ENCODE results near the gene HIGD1C. TPM values are rescaled to one million over a fixed set of nuclear protein-coding genes. Genes with fewer than 3 reads are reported as not detected.
"Not testable (repeated sequence)": the region's sequence is repeated elsewhere in the genome, so short reads cannot be mapped to it uniquely, and the experiment has no call there.

The HIGD1C gene
- total and polyA plus RNA-seq, 2 donors = not detected

GRCh38 chr12:50947933-50948626, 4.3 kb upstream of the HIGD1C start:
- H3K36me3 ChIP-seq (ENCODE audit: insufficient read depth) = no peaks in the 10 kb centered on the region
- no peak for DNase-seq (ENCODE audit: extremely low spot score)
- WGBS = 90% methylated on average over 3 of the region's 3 CpGs

GRCh38 chr12:50948798-50949197, 3.5 kb upstream of the HIGD1C start:
- WGBS = 46% methylated on average over 2 of the region's 4 CpGs
- Histone ChIP-seq H3K4me3 (ENCODE audit: low read depth, low read length) (no peak overlapping the region), H3K4me1 (ENCODE audit: insufficient read depth) (no peaks in the 10 kb centered on the region), H3K27ac (ENCODE audit: low read depth) (no peak overlapping the region), H3K36me3 (ENCODE audit: insufficient read depth) (no peaks in the 10 kb centered on the region)
- no peak for DNase-seq (ENCODE audit: extremely low spot score)

More at GRCh38 chr12:50947933-50948626, 4.3 kb upstream of the HIGD1C start:
- Histone ChIP-seq H3K4me3 (ENCODE audit: low read depth, low read length) (no peak overlapping the region), H3K27ac (ENCODE audit: low read depth) (no peak overlapping the region), H3K4me1 (ENCODE audit: insufficient read depth) (no peaks in the 10 kb centered on the region)

- no peak for DNase-seq (ENCODE audit: extremely low spot score)
- Histone ChIP-seq H3K36me3 (ENCODE audit: insufficient read depth) (no peaks in the 10 kb centered on the region), H3K4me3 (ENCODE audit: low read depth, low read length) (no peak overlapping the region), H3K4me1 (ENCODE audit: insufficient read depth) (no peaks in the 10 kb centered on the region), H3K27ac (ENCODE audit: low read depth) (no peak overlapping the region)
- 92% methylated on average over 4 of the region's 4 CpGs for WGBS
These were observed 2.5 kb upstream of the HIGD1C start for GRCh38 chr12:50949801-50950302.

- Histone ChIP-seq H3K4me3 (ENCODE audit: low read depth, low read length) (no peak overlapping the region), H3K4me1 (ENCODE audit: insufficient read depth) (no peaks in the 10 kb centered on the region), H3K27ac (ENCODE audit: low read depth) (no peak overlapping the region), H3K36me3 (ENCODE audit: insufficient read depth) (no peaks in the 10 kb centered on the region)
- 93% methylated on average over 2 of the region's 2 CpGs for WGBS
- no peak for DNase-seq (ENCODE audit: extremely low spot score)
These were observed 1.2 kb upstream of the HIGD1C start for GRCh38 chr12:50951112-50951511.

- Histone ChIP-seq H3K4me1 (ENCODE audit: insufficient read depth) (no peaks in the 10 kb centered on the region), H3K36me3 (ENCODE audit: insufficient read depth) (no peaks in the 10 kb centered on the region), H3K27ac (ENCODE audit: low read depth) (no peak overlapping the region), H3K4me3 (ENCODE audit: low read depth, low read length) (no peak overlapping the region)
- WGBS = 88% methylated on average over 7 of the region's 7 CpGs
- no peak for DNase-seq (ENCODE audit: extremely low spot score)
These were observed 703 bp downstream of the HIGD1C start for GRCh38 chr12:50953047-50953446.

GRCh38 chr12:50954789-50955188, 2.4 kb downstream of the HIGD1C start:
- H3K36me3 ChIP-seq (ENCODE audit: insufficient read depth); DNase-seq (ENCODE audit: extremely low spot score); H3K27ac ChIP-seq (ENCODE audit: low read depth); H3K4me3 ChIP-seq (ENCODE audit: low read depth, low read length); H3K4me1 ChIP-seq (ENCODE audit: insufficient read depth): not testable (repeated sequence)
- WGBS = 98% methylated on average over 2 of the region's 2 CpGs

GRCh38 chr12:50955288-50955687, 2.9 kb downstream of the HIGD1C start:
- H3K36me3 ChIP-seq (ENCODE audit: insufficient read depth) = no peaks in the 10 kb centered on the region
- 84% methylated on average over 1 of the region's 1 CpG for WGBS
- no peak overlapping the region for H3K4me3 ChIP-seq (ENCODE audit: low read depth, low read length)
- H3K27ac ChIP-seq (ENCODE audit: low read depth) = no peak overlapping the region
- no peak for DNase-seq (ENCODE audit: extremely low spot score)
- H3K4me1 ChIP-seq (ENCODE audit: insufficient read depth) = no peaks in the 10 kb centered on the region

GRCh38 chr12:50955697-50956096, 3.4 kb downstream of the HIGD1C start:
- Histone ChIP-seq H3K36me3 (ENCODE audit: insufficient read depth) (no peaks in the 10 kb centered on the region), H3K4me3 (ENCODE audit: low read depth, low read length) (no peak overlapping the region), H3K4me1 (ENCODE audit: insufficient read depth) (no peaks in the 10 kb centered on the region), H3K27ac (ENCODE audit: low read depth) (no peak overlapping the region)
- WGBS = 87% methylated on average over 2 of the region's 2 CpGs
- no peak for DNase-seq (ENCODE audit: extremely low spot score)

GRCh38 chr12:50960130-50960529, 7.8 kb downstream of the HIGD1C start:
- no peak overlapping the region for H3K4me3 ChIP-seq (ENCODE audit: low read depth, low read length)
- no peaks in the 10 kb centered on the region for H3K36me3 ChIP-seq (ENCODE audit: insufficient read depth)
- no peak for DNase-seq (ENCODE audit: extremely low spot score)
- H3K27ac ChIP-seq (ENCODE audit: low read depth) = no peak overlapping the region
- H3K4me1 ChIP-seq (ENCODE audit: insufficient read depth) = no peaks in the 10 kb centered on the region

GRCh38 chr12:50961708-50962107, 9.4 kb downstream of the HIGD1C start:
- no peaks in the 10 kb centered on the region for H3K4me1 ChIP-seq (ENCODE audit: insufficient read depth)
- H3K4me3 ChIP-seq (ENCODE audit: low read depth, low read length) = no peak overlapping the region
- H3K27ac ChIP-seq (ENCODE audit: low read depth) = no peak overlapping the region
- DNase-seq (ENCODE audit: extremely low spot score) = no peak
- H3K36me3 ChIP-seq (ENCODE audit: insufficient read depth) = no peaks in the 10 kb centered on the region
- WGBS = 94% methylated on average over 4 of the region's 4 CpGs

- DNase-seq (ENCODE audit: extremely low spot score) = no peak
- H3K27ac ChIP-seq (ENCODE audit: low read depth) = no peak overlapping the region
- H3K4me3 ChIP-seq (ENCODE audit: low read depth, low read length) = no peak overlapping the region
- whole genome bisulfite sequencing = 65% methylated on average over 1 of the region's 1 CpG
- H3K36me3 ChIP-seq (ENCODE audit: insufficient read depth) = peaks cover 3% of the 10 kb centered on the region
- no peaks in the 10 kb centered on the region for H3K4me1 ChIP-seq (ENCODE audit: insufficient read depth)
These were observed 12.1 kb downstream of the HIGD1C start for GRCh38 chr12:50964432-50964831.

- Histone ChIP-seq H3K27ac (ENCODE audit: low read depth) (no peak overlapping the region), H3K4me1 (ENCODE audit: insufficient read depth) (no peaks in the 10 kb centered on the region), H3K36me3 (ENCODE audit: insufficient read depth) (peaks cover 5% of the 10 kb centered on the region), H3K4me3 (ENCODE audit: low read depth, low read length) (no peak overlapping the region)
- no peak for DNase-seq (ENCODE audit: extremely low spot score)
These were observed 19.6 kb downstream of the HIGD1C start for GRCh38 chr12:50971946-50972345.

GRCh38 chr12:50979369-50980052, 27.2 kb downstream of the HIGD1C start:
- Histone ChIP-seq H3K4me3 (ENCODE audit: low read depth, low read length) (no peak overlapping the region), H3K36me3 (ENCODE audit: insufficient read depth) (no peaks in the 10 kb centered on the region), H3K4me1 (ENCODE audit: insufficient read depth) (no peaks in the 10 kb centered on the region), H3K27ac (ENCODE audit: low read depth) (no peak overlapping the region)
- WGBS = 84% methylated on average over 6 of the region's 6 CpGs
- no peak for DNase-seq (ENCODE audit: extremely low spot score)

- H3K4me3 ChIP-seq (ENCODE audit: low read depth, low read length) = no peak overlapping the region
- WGBS = 94% methylated on average over 2 of the region's 2 CpGs
These were observed 28.2 kb downstream of the HIGD1C start for GRCh38 chr12:50980545-50980944.

More at GRCh38 chr12:50980545-50980944, 28.2 kb downstream of the HIGD1C start:
- no peak overlapping the region for H3K27ac ChIP-seq (ENCODE audit: low read depth)
- H3K36me3 ChIP-seq (ENCODE audit: insufficient read depth) = no peaks in the 10 kb centered on the region
- no peaks in the 10 kb centered on the region for H3K4me1 ChIP-seq (ENCODE audit: insufficient read depth)
- no peak for DNase-seq (ENCODE audit: extremely low spot score)
